ENCODE results near the gene VWA5B1.
"Not testable (repeated sequence)": the region's sequence is repeated elsewhere in the genome, so short reads cannot be mapped to it uniquely, and the experiment has no call there.

Gene VWA5B1

DNA sequence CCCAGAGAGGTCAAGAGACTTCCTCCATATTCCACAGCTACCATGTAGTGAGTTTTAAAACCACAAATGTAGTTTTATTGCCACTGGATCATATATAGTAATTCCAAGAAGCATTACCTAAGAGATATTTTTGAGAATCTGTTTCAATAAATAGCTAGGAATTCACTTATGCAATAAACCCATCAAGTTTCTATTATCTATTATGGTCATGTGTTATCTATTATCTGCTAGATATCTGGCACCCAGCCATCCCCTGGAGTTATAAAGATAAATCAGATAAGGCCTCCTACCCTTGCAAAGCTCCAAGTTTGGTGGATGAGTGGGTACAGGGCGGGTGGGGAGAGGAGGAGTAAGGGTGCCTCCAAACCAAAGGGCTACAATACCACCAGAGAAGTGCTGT lies 10.3 kb upstream of the VWA5B1 start:
- DNase-seq = no peak

DNA sequence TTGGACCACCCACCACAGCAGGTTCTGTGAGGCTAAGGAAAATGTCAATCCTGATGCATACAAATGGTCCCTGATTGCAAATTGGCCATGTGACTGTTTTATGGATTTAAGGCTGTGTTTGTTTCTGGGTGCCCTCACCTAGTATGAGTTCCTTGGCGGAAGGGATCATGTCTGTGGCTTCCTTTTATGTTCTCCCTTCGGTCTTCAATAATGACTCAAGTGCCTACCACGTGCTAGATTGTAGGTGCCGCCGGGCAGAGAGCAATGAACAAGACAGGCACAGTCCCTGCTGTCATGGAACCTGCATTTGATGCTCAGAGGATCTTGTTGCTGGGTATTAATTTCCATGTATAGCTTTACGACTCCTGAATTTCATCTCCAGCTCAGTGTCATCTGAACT lies 9.8 kb upstream of the VWA5B1 start:
- DNase-seq = no peak

DNA sequence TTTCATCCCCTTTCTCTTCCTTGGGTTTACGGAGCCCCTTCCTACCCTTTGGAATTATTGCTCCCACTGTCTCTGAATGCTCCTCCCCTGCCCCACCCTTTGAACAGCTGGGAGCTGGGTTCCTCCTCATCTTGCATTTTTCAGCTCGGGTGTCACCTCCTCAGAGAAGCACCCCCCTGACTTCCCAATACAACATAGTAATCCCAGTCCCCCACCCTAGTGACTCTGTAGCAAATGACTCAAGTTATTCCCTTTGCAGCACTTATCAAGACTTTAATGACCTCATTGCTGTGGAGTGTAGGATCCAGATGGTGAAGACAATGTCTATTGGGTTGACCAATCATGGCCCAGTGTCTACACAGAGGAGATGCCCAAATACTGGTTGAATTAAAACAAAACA lies 8.9 kb upstream of the VWA5B1 start:
- no peak for DNase-seq

DNA sequence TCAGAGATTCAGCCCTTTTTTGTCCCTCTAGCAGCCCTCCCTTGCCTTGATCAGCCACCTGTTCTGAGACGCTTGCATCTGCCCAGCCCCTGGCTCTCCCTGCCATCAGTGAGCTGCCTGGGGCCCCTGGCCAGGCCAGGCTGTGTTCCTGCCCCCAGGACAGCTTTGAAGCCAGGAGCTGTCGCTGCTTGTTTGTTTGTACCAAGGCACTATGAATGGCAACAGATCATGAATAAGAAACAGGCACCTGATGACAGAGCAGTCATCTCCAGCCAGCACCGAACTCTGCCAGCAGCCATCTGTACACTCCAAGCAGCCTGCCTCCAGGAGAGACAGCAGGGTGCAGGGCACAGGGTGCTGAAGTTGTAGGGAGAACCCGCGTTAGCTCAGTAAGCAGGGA lies 8.1 kb upstream of the VWA5B1 start:
- no peak for DNase-seq

DNA sequence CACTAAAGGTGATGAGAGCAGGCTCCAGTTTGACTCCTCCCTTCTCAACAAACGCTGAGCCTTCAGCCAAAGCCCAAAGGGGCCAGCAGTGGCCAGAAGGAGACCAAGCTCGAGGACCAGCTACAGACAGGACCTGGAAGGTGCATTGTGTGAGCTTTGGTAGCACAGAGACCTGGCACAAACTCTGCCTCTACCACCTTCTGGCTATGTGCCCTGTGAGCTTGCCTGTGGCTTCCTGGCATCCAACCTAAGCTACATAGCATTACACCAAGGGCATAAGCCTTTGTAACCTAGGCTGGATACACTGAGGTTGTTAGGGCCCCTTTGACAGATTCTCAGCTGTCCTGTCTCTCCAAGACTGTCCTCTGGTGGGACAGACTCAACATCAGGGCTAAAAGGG lies 6.6 kb upstream of the VWA5B1 start:
- DNase-seq = no peak

DNA sequence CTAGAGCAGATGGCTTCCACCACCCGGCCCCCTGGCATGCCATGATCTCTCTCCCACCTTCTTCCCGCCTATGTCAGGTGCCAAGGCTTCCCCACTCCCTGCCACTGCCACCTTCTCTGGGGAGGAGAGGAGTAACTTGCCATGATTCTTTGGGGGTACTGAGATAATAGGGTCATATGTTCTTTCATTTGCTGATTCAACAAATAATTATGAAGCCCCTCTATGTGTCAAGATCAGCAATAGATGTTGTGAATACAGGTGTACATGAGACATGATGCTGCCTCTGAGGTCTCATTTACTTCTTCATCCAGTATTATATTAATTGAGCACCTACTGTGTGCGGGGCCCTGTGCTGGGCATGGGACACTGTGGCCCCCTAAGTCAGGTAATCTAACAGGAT lies 6.0 kb upstream of the VWA5B1 start:
- no peak for DNase-seq

DNA sequence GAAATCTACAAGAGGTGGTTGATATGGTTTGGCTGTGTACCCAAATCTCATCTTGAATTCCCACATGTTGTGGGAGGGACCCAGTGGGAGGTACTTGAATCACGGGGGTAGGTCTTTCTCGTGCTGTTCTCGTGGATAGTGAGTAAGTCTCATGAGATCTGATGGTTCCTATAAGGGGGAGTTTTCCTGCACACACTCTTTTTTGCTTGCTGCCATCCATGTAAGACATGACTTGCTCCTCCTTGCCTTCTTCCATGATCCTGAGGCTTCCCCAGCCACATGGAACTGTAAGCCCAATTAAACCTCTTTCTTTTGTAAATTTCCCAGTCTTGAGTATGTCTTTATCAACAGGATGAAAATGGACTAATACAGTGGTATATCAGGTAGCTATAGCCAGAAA lies 5.2 kb upstream of the VWA5B1 start:
- no peak for DNase-seq

DNA sequence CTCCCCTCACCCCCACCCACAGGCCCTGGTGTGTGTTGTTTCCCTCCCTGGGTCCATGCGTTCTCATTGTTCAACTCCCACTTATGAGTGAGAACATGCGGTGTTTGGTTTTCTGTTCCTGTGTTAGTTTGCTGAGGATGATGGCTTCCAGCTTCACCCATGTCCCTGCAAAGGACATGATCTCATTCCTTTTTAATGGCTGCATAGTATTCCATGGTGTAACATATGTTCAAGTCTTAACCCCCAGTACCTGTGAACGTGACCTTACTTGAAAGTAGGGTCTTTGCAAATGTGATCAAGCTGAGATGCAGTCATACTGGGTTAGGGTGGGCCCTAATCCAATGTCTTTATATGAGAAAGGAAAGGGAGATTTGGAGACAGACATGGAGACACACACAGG lies 3.0 kb upstream of the VWA5B1 start:
- not testable (repeated sequence) for DNase-seq

DNA sequence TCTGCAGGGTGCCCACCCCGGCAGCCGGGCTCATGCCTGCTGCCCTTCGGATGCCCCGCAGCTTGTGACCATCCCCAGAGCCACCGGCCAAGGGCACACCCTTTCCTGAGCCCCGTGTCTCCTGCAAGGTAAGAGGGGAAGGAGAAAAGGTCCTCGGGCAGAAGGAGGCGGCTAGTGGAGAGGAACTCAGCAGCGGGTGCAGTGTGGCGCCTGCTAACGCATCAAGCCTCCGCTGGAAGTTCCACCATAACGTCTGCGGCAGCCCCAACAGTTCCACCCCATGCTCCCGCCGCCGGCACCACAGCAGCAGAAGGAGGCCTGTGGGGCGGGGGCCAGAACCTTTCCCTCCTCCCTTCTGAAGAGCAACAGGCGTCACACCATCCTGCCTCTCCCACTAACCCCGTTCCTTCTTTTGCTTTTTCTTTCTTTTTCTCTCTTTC lies 990 bp downstream of the VWA5B1 start:
- DNase-seq = peak in 1 of 6 experiments; percentile 23

DNA sequence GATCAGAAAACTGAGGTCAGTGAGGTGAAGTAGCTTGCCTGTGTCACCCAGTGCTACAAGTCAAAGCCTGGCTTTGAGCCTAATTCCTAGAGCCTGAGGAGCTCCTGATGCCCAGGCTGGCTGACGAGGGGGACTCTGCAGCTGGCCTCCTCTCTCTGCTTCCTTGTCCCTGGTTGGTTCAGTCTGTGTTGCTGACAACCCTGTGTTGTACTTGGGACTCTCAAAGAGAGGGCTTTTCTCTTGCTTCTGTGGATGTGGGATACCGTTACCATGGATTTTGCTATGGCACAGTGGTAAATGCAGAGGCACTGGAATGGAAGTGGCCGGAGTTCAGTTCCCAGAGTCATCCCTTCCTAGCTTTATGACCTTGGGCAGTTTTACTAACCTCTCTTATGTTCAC lies 8.0 kb downstream of the VWA5B1 start:
- no peak for DNase-seq

DNA sequence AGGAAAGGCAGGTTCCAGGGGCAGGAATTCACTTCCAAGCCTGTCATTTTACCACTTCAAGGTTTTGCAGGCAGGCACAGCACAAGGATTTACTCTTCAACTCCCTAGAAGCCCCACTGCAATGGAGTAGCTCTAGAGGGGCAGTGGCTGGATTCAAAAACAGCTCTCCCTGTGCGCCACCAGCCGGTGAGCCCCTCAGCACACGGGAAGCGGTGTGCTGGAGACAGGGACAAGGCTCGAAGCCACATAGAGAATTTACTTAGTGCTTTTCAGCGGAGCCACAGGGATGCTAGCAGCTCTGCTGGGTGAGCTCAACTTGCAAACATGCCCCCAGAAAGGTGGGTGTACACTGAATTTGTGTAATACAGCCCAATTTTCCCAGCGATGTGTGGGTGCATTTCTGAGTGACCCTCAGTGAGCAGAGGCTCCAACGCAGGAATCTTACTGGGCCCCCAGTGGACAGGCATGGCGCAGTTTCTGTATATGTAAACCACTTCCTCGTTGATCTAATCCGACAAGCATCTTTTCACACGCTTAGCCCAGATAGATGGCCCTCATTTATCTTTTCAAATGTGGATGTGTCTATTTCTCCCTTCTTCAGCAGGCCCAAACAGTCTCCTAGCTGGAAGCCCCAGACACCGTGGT lies 10.9 kb downstream of the VWA5B1 start:
- no peak for DNase-seq

DNA sequence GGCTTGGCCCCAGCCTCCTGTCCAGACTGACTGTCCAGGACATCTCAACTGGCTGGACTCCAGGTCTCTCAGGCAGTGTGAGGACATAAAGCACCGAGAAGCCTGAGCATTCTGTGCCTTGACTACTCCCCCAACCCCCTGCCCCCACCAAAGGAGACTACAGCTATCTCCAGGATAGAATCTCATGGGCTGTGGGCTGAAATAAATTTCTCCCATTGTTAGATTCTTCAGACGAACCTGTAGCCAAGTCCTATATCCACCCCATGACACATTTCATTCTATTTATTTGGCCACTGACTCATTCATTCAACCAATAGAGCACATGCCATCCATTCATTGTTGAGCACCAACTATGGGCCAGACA lies 11.4 kb downstream of the VWA5B1 start:
- DNase-seq = no peak

DNA sequence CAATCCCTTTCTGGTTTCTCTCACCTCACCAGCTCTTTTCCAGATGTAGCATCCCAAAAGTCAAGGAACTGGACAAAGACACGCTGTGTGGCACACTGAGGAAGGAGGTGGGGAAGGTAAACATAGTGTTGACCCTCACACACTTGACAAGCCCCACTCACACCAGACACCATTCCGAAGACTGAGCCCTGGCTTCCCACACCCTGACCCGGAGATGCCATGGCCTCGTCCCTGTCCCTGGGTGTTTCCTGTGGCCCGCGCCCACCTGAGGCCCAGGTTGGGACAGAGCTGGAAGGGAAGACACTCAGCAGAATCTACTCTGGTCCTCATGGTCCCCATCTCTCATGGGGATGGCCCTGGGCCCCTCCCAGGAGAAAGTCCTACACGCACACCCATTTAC lies 16.4 kb downstream of the VWA5B1 start:
- DNase-seq = no peak

DNA sequence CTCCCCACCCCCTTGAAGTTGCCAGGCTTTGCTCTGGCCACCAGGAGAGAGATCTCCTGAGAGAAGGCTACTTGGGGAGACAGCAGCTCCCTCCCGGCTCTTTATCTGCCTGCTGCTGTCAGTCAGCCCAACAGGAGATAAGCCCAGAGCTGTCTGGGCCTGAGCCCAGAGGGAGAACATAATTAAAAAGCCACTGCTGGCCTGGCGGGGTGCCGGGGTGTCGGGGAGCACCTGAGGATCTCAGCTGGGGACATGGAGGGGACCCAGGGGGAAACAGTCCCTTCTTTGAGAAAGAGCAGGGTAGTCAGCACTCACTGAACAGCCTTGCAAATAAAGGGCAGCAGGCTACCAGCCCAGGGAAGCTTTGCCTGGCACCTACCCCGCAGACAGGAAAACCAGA lies 17.9 kb downstream of the VWA5B1 start:
- no peak for DNase-seq

DNA sequence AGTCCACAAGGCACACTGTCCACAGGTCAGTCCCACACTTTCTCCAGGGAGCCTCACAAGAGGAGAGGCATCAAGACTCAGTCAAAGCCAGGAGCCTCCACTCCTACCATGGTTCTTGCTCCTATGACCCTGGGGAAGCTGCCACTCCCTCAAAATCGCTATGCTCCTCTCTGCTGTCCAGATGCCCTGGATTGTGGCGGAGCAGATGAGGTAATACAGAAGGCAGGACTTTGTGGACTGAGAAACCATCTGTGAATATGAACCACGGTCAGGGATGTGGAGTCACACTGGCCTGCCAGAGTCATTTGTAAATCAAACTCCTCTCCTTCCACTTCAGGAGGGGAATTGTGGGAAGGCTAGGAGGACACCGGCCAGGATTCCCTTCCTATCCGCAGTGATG lies 20.6 kb downstream of the VWA5B1 start:
- no peak for DNase-seq

DNA sequence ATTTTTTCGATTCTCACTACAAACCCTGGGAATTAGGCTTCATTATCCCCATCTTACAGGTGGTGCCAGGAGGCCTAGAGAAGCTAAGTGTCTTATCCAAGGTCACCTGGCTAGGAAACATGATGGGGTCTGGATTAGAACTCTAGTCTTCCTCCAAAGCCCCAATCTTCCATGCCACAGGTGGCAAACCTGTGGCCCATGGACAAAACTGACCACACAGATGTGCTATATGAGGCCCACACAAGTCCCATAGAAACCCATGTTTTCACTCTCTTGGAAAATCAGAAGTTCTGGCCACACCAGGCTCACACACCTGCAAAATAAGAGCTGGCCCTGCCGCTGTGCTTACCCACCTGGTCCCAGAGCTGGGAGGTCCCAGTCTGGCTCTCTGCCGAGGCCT lies 21.6 kb downstream of the VWA5B1 start:
- DNase-seq = no peak

DNA sequence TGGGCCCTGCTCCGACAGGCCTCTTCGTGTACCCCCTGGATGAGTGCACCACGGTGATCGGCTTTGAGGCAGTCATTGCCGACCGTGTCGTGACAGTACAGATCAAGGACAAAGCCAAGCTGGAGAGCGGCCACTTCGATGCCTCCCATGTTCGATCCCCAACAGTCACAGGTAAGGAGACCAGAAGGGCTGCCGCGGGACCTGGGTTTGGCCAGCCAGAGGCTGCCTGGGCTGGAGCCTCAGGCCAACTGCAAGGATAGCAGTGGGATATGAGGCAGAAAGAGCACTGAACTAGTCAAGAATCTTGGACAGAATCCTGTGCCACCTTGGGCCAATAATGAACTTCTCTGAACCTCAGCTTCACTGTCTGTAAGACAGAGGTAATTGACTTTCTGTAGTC lies 22.1 kb downstream of the VWA5B1 start:
- no peak for DNase-seq

DNA sequence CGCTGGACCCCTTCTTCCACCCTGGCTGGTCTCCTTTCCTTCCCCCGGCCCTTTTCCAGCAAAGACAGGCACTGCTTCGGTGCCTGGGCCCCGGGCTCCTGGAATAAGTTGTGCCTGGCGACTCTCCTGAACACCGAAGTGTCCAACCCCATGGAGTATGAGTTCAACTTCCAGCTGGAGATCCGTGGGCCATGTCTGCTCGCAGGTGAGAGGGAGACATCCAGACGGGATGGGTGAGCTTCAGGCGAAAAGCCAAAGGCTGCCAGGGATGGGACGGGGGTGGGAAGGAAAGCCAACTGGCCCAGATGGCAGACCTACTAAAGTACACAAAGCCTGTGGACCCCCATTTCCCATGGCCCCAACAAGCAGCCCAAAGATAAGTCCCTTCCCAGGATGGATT lies 26.8 kb downstream of the VWA5B1 start:
- no peak for DNase-seq

DNA sequence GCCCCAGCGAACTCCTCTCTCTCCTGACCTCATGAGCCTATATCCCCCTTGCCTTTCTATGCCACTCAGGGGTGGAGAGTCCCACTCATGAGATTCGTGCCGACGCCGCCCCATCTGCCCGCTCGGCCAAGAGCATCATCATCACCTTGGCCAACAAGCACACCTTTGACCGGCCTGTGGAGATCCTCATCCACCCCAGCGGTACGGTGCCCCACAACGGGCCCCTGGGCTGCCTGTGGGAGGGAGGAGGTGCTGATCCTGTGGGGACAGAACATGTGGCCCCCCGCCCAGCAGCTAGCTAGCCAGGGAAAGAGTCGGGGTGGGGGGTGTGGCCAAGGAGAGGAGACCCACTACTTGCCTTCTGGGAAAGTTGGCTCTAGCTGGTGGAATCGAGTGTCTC lies 27.8 kb downstream of the VWA5B1 start:
- DNase-seq = no peak

DNA sequence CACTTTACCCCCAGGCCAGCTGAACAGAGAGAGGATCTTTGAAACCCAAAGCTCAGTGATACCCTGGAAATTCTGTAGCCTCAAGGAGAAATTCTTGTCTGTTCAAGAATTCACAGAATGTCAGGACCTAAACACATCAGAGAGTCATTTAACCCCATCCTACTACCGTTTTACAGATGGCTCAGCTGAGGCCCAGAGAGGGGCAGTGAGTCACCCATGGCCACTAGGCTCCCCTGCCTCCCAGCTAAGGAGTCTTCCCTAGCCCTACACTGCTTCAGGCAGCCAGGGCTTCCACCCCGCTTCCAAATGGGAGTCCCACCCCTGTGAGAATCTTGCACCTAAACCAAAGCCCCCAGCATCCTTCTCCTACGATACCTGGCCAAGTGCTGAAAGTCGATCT lies 28.3 kb downstream of the VWA5B1 start:
- DNase-seq = no peak

DNA sequence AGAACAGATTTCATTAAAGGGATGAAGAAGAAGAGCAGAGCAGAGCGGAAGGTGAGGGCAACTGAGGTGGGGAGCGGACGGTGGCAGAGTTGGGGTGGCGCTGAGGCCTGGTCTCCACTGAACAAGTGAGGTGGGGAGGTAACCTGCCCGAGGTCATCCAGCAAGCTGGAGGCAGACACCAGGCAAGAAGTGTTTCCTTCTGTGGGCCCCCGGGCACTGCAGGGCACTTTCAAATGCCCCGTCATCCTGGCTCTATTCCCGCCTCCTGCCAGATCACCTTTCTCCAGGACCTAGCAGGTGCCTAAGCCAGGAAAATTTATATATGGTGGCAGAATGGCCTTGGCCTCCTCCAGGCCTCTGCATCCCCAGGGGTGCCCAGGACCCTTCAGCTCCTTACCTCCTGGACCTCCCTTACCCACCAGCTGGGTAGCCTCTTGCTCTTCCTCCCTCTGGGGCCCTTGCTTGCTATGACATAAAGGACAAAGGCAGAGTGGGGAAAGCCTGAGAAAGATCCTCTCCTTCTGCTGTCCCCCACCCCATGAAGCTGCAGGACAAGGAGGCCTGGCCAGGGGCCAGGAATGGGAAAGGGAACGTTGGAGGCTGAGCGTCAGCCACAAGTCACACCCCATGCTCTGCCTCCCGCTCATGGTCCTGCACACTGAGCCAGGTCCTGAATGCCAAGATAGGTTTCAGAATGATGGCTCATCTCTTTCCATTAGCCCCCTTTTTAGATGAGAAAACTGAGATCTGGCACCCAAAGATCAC lies 29.0 kb downstream of the VWA5B1 start:
- no peak for DNase-seq

DNA sequence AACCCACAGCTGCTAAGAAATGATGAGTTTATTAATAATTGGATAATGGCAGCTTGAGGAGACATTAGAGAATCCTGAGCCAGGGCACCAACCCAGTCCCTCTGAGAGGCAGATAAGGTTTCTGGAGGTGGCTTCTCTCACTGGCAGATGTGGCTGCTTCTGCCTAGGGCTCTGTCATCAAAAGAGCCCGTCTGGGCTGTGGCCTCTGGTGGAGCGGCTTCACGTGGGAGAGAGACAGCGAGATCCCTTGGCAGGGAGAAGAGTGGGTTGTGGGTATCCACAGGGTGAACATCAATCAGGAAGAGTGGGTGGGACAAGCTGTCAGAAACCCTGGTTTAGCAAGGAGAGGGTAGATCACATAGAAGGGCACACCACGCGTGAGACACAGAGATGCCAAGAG lies 30.0 kb downstream of the VWA5B1 start:
- DNase-seq = no peak

DNA sequence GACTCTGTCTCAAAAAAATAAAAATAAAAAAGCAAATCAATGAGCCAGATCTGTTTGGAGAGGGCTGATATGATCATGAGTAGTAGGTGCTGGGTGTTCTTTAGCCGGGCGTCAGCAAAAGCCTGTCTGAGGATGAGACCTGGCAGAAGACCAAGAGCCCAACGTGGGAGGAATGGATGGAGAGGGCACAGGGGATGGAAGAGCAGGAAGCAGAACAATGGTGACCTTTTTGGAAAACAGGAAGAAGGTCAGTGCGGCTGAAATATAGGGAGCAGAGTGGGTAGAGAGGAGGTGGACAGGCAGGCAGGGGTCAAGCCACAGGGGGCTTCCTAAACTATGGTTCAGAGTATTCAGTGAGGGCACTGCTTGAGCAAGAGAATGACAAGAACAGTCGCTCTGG lies 30.9 kb downstream of the VWA5B1 start:
- DNase-seq = no peak

DNA sequence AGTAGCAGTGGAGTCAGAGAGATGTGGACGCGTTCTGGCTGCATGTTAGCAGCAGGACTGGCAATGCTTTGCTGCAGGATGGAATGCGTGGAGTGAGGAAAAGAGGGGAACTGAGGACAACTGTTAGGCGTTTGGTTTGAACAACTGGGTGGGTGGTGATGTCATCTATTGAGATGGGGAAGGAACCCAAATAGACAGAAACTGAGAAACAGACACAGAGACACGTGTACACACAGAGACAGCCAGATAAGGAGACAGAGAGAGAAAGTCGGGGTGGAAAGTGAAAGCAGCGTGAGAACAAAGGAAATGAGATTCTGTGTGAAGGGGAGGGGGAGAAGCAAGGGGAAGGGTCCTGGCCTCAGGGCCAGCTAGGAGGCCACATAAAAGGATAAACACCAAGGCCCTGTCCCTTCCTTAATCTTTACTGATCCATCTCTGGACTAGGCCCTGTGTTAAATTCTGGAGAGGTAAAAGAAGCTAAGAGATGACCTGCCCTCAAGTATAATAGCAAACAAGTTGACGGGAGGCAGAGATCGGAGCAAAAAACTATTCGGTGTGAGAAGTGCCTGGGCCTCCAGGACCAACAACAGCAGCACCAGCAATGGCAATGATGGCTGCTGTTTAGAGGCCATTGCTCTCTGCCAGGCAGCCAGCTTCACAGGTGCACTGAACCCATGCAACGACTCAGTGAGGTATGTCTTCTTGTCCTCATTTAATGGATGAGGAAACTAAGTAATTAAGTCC lies 31.6 kb downstream of the VWA5B1 start:
- DNase-seq = peak in 2 of 6 experiments; percentile 12 to 17

Data from stimulated activated naive CD4-positive, alpha-beta T cell (primary cell).